Mesenchymal stem cell (in vitro differentiated cells and primary cell): ENCODE results near the gene ZNRF4.
"Not testable (repeated sequence)": the region's sequence is repeated elsewhere in the genome, so short reads cannot be mapped to it uniquely, and the experiment has no call there.

Source experiments
- DNase-seq: peaks from one replicate; pipeline ENCODE4 v3.0.0-alpha.2; 2013
- H2AFZ ChIP-seq: one replicate; pipeline ENCODE4 v1.6.1; 2013; ENCODE audit warnings: low read depth, mild to moderate bottlenecking, control low read depth, inconsistent platforms, low read length, moderate library complexity
- H2AK5ac ChIP-seq: 2 replicates; pipeline ENCODE4 v1.6.1; 2013; ENCODE audit warnings: low read length, moderate library complexity, mild to moderate bottlenecking, inconsistent platforms; ENCODE audit not compliant: severe bottlenecking
- H2BK120ac ChIP-seq: one replicate; pipeline ENCODE4 v1.6.1; 2013; ENCODE audit warnings: low read depth, mild to moderate bottlenecking, inconsistent platforms, low read length, moderate library complexity
- H2BK12ac ChIP-seq, 2 experiments: one replicate each; pipeline ENCODE4 v1.6.1; 2013; ENCODE audit warnings: inconsistent platforms in 2 of 2, low read length in 2 of 2, mild to moderate bottlenecking in 2 of 2, moderate library complexity in 2 of 2, control low read depth in 1 of 2
- H2BK15ac ChIP-seq: one replicate; pipeline ENCODE4 v1.6.1; 2013; ENCODE audit warnings: mild to moderate bottlenecking, low read depth, inconsistent platforms; ENCODE audit not compliant: poor library complexity, severe bottlenecking
- H2BK5ac ChIP-seq: 2 replicates; pipeline ENCODE4 v1.6.1; 2013; ENCODE audit warnings: low read depth, mild to moderate bottlenecking, low read length, control low read depth, inconsistent platforms; ENCODE audit not compliant: poor library complexity, severe bottlenecking
- H3K14ac ChIP-seq, 2 experiments: one replicate each; pipeline ENCODE4 v1.6.1; 2013; ENCODE audit warnings: inconsistent platforms in 2 of 2, low read length in 2 of 2, control low read depth in 1 of 2, mild to moderate bottlenecking in 1 of 2, moderate library complexity in 1 of 2
- H3K18ac ChIP-seq, 2 experiments: one replicate each; pipeline ENCODE4 v1.6.1; 2013; ENCODE audit warnings: inconsistent platforms in 2 of 2, low read length in 2 of 2, control low read depth in 1 of 2, low read depth in 1 of 2, mild to moderate bottlenecking in 1 of 2
- H3K23ac ChIP-seq, 2 experiments: one replicate each; pipeline ENCODE4 v1.6.1; 2013; ENCODE audit warnings: inconsistent platforms in 2 of 2, low read length in 2 of 2, mild to moderate bottlenecking in 2 of 2, moderate library complexity in 2 of 2, control low read depth in 1 of 2
- H3K27ac ChIP-seq: 2 replicates; pipeline ENCODE4 v1.5.1; 2013; ENCODE audit warnings: mild to moderate bottlenecking, moderate library complexity, low read length, control low read depth, inconsistent platforms; ENCODE audit not compliant: poor library complexity, severe bottlenecking
- H3K27me3 ChIP-seq, 2 experiments: 2 replicates each; pipeline versions ENCODE4 v1.6.1 to v1.7.0; 2013; ENCODE audit warnings: low read length in 2 of 2, mild to moderate bottlenecking in 2 of 2, moderate library complexity in 2 of 2, control low read depth in 1 of 2, inconsistent platforms in 1 of 2; ENCODE audit not compliant: control insufficient read depth in 1 of 2, insufficient read depth in 1 of 2
- H3K36me3 ChIP-seq, 2 experiments: 2 replicates each; pipeline versions ENCODE4 v1.6.1 to v1.7.0; 2013; ENCODE audit warnings: low read length in 2 of 2, control low read depth in 1 of 2, inconsistent platforms in 1 of 2, low read depth in 1 of 2, mild to moderate bottlenecking in 1 of 2; ENCODE audit not compliant: insufficient read depth in 2 of 2, control insufficient read depth in 1 of 2
- H3K4ac ChIP-seq, 2 experiments: one replicate each; pipeline ENCODE4 v1.6.1; 2013; ENCODE audit warnings: inconsistent platforms in 2 of 2, low read length in 2 of 2, mild to moderate bottlenecking in 2 of 2, moderate library complexity in 2 of 2, control low read depth in 1 of 2, low read depth in 1 of 2
- H3K4me1 ChIP-seq: 2 replicates; pipeline ENCODE4 v1.6.1; 2013; ENCODE audit warnings: low read depth, low read length, control low read depth; ENCODE audit not compliant: control insufficient read depth, insufficient read depth
- H3K4me2 ChIP-seq: 2 replicates; pipeline ENCODE4 v1.6.1; 2013; ENCODE audit warnings: low read length, mild to moderate bottlenecking, inconsistent platforms; ENCODE audit not compliant: poor library complexity, severe bottlenecking
- H3K4me3 ChIP-seq, 2 experiments: 2 replicates each; pipeline versions ENCODE4 v1.5.1 to v1.7.0; 2013; ENCODE audit warnings: low read length in 2 of 2, mild to moderate bottlenecking in 2 of 2, control low read depth in 1 of 2, low read depth in 1 of 2; ENCODE audit not compliant: insufficient read depth in 1 of 2
- H3K79me1 ChIP-seq: replicated peaks from 2 replicates; pipeline ENCODE4 v1.6.1; 2013; ENCODE audit warnings: mild to moderate bottlenecking, control low read depth, low read length, inconsistent platforms; ENCODE audit not compliant: poor library complexity, severe bottlenecking
- H3K9ac ChIP-seq: 2 replicates; pipeline ENCODE4 v1.7.0; 2013; ENCODE audit warnings: mild to moderate bottlenecking, low read length, moderate library complexity
- H3K9me3 ChIP-seq: 2 replicates; pipeline ENCODE4 v1.7.0; 2013; ENCODE audit warnings: mild to moderate bottlenecking, low read length; ENCODE audit not compliant: control insufficient read depth
- H4K8ac ChIP-seq: one replicate; pipeline ENCODE4 v1.6.1; 2013; ENCODE audit warnings: inconsistent platforms, mild to moderate bottlenecking, low read length, moderate library complexity
- H4K91ac ChIP-seq: one replicate; pipeline ENCODE4 v1.6.1; 2013; ENCODE audit warnings: mild to moderate bottlenecking, low read length, inconsistent platforms
- WGBS: methylation state at CpG from one replicate; pipeline ENCODE4 v1.1.7; 2013; ENCODE audit warnings: mixed read lengths; 5-methylcytosine and 5-hydroxymethylcytosine counted together

ZNRF4 gene

DNA sequence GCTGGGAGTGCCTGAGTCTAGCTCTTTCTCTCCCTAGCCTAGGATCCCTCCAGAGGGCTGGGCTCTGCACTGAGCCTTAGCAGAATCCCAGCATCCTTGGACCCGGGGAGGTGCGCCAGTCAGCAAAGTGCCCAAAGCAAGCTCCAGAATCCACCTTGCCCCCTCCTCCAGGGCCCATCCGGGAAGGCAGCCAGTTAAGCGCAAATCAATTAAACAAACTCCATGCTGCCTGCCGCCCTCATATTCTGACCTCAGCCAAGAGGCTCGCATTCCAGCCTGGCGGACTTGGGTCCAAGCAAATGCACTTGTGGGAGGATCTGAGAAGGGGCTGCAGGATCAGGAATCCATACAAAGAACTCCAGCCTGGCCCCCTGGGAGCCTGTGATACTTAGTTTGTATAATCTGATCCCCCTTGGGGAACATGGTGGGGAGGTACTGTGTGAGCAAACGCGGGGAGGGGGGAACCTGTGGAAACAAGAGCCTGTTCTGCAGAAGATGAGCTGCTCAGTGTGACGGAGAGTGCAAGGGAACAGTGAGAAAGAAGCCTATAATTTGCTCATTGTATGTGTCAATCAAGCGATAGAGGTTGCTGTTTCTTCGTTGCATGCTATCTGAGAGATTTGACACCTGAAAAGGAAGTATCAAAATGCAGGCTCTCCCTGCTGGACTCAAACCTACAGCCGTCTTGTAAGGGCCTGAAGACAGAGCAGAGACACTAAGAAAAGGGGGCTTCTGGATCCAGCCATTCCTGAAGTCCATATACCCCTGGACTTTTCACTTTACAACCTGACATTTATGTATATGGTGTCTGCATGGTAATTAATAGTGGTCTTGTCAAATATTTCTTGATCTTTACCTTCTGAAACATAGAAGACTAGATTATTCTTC, 29.4 kb downstream of the ZNRF4 start:
- H3K9ac ChIP-seq, result no peak overlapping the region
- H2AK5ac ChIP-seq, result no peak overlapping the region
- no peak overlapping the region for H3K14ac ChIP-seq
- H3K4me2 ChIP-seq, result no peak overlapping the region
- H4K91ac ChIP-seq, result no peak overlapping the region
- H2BK120ac ChIP-seq, result no peak overlapping the region
- no peak overlapping the region for H4K8ac ChIP-seq
- H2BK5ac ChIP-seq, result no peak overlapping the region
- no peak overlapping the region for H3K4me3 ChIP-seq
- H3K27ac ChIP-seq, result no peak overlapping the region
- 50% methylated on average over 11 of the region's 13 CpGs for WGBS
- H3K4me1 ChIP-seq, result no peaks in the 10 kb centered on the region
- no peak overlapping the region for H2BK15ac ChIP-seq
- H3K36me3 ChIP-seq, result no peaks in the 10 kb centered on the region
- H2AFZ ChIP-seq, result no peak overlapping the region
- no peaks in the 10 kb centered on the region for H3K79me1 ChIP-seq
- no peak for DNase-seq
- no peak overlapping the region for H3K4ac ChIP-seq
- H2BK12ac ChIP-seq, result no peak overlapping the region
- H3K23ac ChIP-seq, result no peak overlapping the region
- no peak overlapping the region for H3K18ac ChIP-seq
- peaks cover 20% of the 10 kb centered on the region for H3K9me3 ChIP-seq
- peaks cover 22 to 60% of the 10 kb centered on the region in 2 experiments for H3K27me3 ChIP-seq

DNA sequence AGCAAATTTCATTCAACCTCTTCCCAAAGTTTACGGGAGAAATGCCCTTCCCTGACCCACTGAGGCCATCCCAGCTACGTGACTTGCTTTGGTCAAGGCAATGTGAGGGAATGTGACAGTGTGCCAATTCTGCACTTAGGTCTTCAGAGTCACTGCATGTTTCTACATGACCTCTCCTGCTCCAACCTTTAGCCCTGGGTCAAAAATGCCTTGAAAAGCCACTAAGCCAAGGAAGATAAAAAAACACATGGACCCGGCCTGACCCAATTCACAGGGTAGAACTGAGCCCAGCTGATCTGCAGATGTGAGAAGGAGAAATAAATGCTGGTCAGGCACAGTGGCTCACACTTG, 30.0 kb downstream of the ZNRF4 start:
- Histone ChIP-seq H2BK120ac (no peak overlapping the region), H3K9ac (no peak overlapping the region), H3K23ac (no peak overlapping the region), H3K36me3 (no peaks in the 10 kb centered on the region), H4K8ac (no peak overlapping the region), H3K79me1 (no peaks in the 10 kb centered on the region), H2BK15ac (no peak overlapping the region), H3K4me1 (no peaks in the 10 kb centered on the region), H2AK5ac (no peak overlapping the region), H2AFZ (no peak overlapping the region), H2BK12ac (no peak overlapping the region), H3K27me3 (peaks cover 22 to 61% of the 10 kb centered on the region in 2 experiments), H3K14ac (no peak overlapping the region), H3K27ac (no peak overlapping the region), H3K4me2 (no peak overlapping the region), H2BK5ac (no peak overlapping the region), H3K18ac (no peak overlapping the region), H3K4ac (no peak overlapping the region), H3K9me3 (peaks cover 20% of the 10 kb centered on the region), H3K4me3 (no peak overlapping the region), H4K91ac (no peak overlapping the region)
- DNase-seq, result no peak
- WGBS, result 76% methylated on average over 3 of the region's 3 CpGs

DNA sequence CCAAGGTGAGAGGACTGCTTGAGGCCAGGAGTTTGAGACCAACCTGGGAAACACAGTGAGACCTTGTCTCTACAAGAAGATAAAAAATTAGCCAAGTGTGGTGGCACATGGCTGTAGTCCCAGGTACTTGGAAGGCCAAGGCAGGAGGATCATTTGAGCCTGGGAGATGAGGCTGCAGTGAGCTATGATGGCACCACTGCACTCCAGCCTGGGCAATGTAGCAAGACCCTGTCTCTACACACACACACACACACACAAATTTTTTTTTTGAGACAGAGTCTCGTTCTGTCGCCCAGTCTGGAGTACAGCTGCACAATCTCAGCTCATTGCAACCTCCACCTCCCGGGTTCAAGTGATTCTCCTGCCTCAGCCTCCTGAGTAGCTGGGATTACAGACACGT, 30.4 kb downstream of the ZNRF4 start:
- Histone ChIP-seq H3K27me3 (peaks cover 22 to 63% of the 10 kb centered on the region in 2 experiments), H3K9me3 (peaks cover 20% of the 10 kb centered on the region)
- DNase-seq, H3K79me1 ChIP-seq, H2BK15ac ChIP-seq, H3K4me2 ChIP-seq, H3K27ac ChIP-seq, H3K18ac ChIP-seq, H4K91ac ChIP-seq, H3K14ac ChIP-seq, H2BK12ac ChIP-seq, H4K8ac ChIP-seq, H3K36me3 ChIP-seq, H2BK120ac ChIP-seq, H2BK5ac ChIP-seq, H3K23ac ChIP-seq, H3K4me3 ChIP-seq, H3K4ac ChIP-seq, H2AK5ac ChIP-seq, H2AFZ ChIP-seq, H3K9ac ChIP-seq, H3K4me1 ChIP-seq: not testable (repeated sequence)
- 79% methylated on average over 4 of the region's 4 CpGs for WGBS

DNA sequence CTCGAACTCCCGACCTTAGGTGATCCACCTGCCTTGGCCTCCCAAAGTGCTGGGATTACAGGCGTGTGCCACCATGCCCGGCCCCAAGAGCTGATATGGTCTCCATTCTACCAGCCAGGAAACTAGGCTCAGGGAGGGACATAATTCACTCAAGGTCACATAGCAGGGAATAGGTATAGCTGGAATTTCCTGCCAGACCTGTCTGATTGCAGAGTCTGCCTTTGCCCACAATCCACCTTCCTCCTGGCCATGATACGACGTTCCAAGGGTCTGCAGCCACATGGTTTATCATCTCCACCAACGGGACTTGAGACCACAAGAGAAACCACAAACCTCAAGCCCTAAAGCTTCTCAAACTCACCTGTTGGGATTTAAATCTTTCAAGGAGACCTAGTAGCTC, 32.0 kb downstream of the ZNRF4 start:
- no peaks in the 10 kb centered on the region for H3K4me1 ChIP-seq
- WGBS, result 87% methylated on average over 7 of the region's 7 CpGs
- H4K8ac ChIP-seq, result no peak overlapping the region
- no peak overlapping the region for H3K4ac ChIP-seq
- H2AFZ ChIP-seq, result no peak overlapping the region
- H2BK15ac ChIP-seq, result no peak overlapping the region
- H3K18ac ChIP-seq, result no peak overlapping the region
- no peak overlapping the region for H2BK5ac ChIP-seq
- no peak overlapping the region for H3K4me2 ChIP-seq
- H3K14ac ChIP-seq, result no peak overlapping the region
- H3K36me3 ChIP-seq, result no peaks in the 10 kb centered on the region
- H3K27me3 ChIP-seq, result peaks cover 32 to 70% of the 10 kb centered on the region in 2 experiments
- no peak overlapping the region for H3K23ac ChIP-seq
- no peak overlapping the region for H3K27ac ChIP-seq
- no peak overlapping the region for H2BK120ac ChIP-seq
- no peak overlapping the region for H2BK12ac ChIP-seq
- DNase-seq, result no peak
- no peak overlapping the region for H2AK5ac ChIP-seq
- H3K79me1 ChIP-seq, result no peaks in the 10 kb centered on the region
- peaks cover 8% of the 10 kb centered on the region for H3K9me3 ChIP-seq
- H3K4me3 ChIP-seq, result no peak overlapping the region
- H4K91ac ChIP-seq, result no peak overlapping the region
- no peak overlapping the region for H3K9ac ChIP-seq
